Endodermal cell (in vitro differentiated cells): ENCODE measurements around the gene MLLT3. TPM values are rescaled to one million over a fixed set of nuclear protein-coding genes. Genes with fewer than 3 reads are reported as not detected.

Experiments used
- DNase-seq: peaks from one replicate; pipeline ENCODE4 v3.0.0-alpha.2; 2017
- H3K27ac ChIP-seq: 2 replicates; pipeline ENCODE4 v1.5.1; 2013; ENCODE audit warnings: mild to moderate bottlenecking, low read depth, low read length, moderate library complexity
- H3K27me3 ChIP-seq: 2 replicates; pipeline ENCODE4 v1.6.1; 2013; ENCODE audit warnings: mild to moderate bottlenecking, low read length, moderate library complexity; ENCODE audit not compliant: insufficient read depth, control insufficient read depth, poor library complexity, severe bottlenecking
- H3K36me3 ChIP-seq: 2 replicates; pipeline ENCODE4 v1.7.0; 2013; ENCODE audit warnings: mild to moderate bottlenecking, low read length, moderate library complexity; ENCODE audit not compliant: control insufficient read depth, insufficient read depth
- H3K4me1 ChIP-seq: one replicate; pipeline ENCODE4 v1.7.0; 2013; ENCODE audit warnings: low read length; ENCODE audit not compliant: control insufficient read depth, insufficient read depth
- H3K4me3 ChIP-seq: 2 replicates; pipeline ENCODE4 v1.5.1; 2013; ENCODE audit warnings: mild to moderate bottlenecking, low read length, moderate library complexity
- H3K9ac ChIP-seq: 2 replicates; pipeline ENCODE4 v1.6.1; 2013; ENCODE audit warnings: mild to moderate bottlenecking, low read length, moderate library complexity; ENCODE audit not compliant: poor library complexity, severe bottlenecking; ENCODE audit errors: extremely low read depth
- H3K9me3 ChIP-seq: 2 replicates; pipeline ENCODE4 v1.6.1; 2013; ENCODE audit warnings: mild to moderate bottlenecking, low read length, moderate library complexity; ENCODE audit not compliant: control insufficient read depth
- H3K27ac Mint-ChIP-seq: 2 replicates; pipeline ENCODE4 v1.8.0; 2020; ENCODE audit warnings: mixed read lengths
- H3K27me3 Mint-ChIP-seq: 2 replicates; pipeline ENCODE4 v1.8.0; 2021; ENCODE audit warnings: mild to moderate bottlenecking, mixed read lengths; ENCODE audit not compliant: insufficient read depth
- H3K36me3 Mint-ChIP-seq: 2 replicates; pipeline ENCODE4 v1.8.0; 2020; ENCODE audit warnings: low read depth, mixed read lengths
- H3K4me1 Mint-ChIP-seq: 2 replicates; pipeline ENCODE4 v1.8.0; 2020; ENCODE audit warnings: mixed read lengths
- H3K4me3 Mint-ChIP-seq: 2 replicates; pipeline ENCODE4 v1.8.0; 2020; ENCODE audit warnings: mild to moderate bottlenecking, moderate library complexity, mixed read lengths
- H3K9me3 Mint-ChIP-seq: 2 replicates; pipeline ENCODE4 v1.8.0; 2020; ENCODE audit warnings: mild to moderate bottlenecking, mixed read lengths
- CTCF ChIP-seq: fragments of 200-600 bp; sonication (generic); conservative IDR thresholded peaks from 2 replicates; pipeline ENCODE4 v1.5.0; 2021; ENCODE audit warnings: antibody characterized with exemption, mild to moderate bottlenecking
- WGBS, 2 experiments: methylation state at CpG; one replicate each; pipeline versions ENCODE4 v1.1.5 to v1.1.7; 2013; ENCODE audit warnings: missing lambda C conversion rate in 2 of 2, mixed read lengths in 1 of 2; ENCODE audit not compliant: insufficient coverage in 1 of 2, insufficient read length in 1 of 2; 5-methylcytosine and 5-hydroxymethylcytosine counted together
- total RNA-seq, 2 donors: library from RNA; stranded (reverse); fragmentation: NEBNext Ultra II Directional in 1 of 2; extraction: Animal tissue kit (Norgen Biotek cat#: 25700) in 1 of 2; gene quantifications; 2 replicates in 1 of 2; 3 replicates in 1 of 2; pipeline ENCODE4 v1.2.1, GENCODE V29; 2021

MLLT3 gene
- total RNA-seq, 2 donors from 2014 or later: 5.5 to 12.2 TPM

DNA sequence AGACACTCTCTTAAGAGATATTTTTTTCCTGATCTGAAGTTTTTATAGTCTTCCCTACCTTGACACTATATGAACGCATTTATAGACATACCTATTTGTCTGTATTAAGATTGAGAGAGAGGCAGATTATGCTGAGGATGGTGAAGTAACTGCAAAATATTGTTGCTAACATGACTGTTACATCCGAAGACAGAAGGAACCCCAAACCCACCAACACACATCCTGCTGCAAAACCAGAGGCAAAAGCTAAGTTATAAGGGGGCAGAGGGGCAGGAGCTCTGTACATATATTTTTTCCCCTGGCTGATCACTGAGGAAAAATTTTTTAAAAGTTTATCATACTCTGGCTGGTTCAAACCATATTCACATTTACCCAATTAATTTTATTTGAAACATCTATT, 279.0 kb downstream of the MLLT3 start:
- TF ChIP-seq CTCF: no peak
- Histone ChIP-seq H3K4me1 (no peaks in the 10 kb centered on the region), H3K9me3 (no peaks in the 10 kb centered on the region), H3K4me3 (no peak overlapping the region), H3K36me3 (peaks cover 7% of the 10 kb centered on the region), H3K9ac (no peak overlapping the region), H3K27ac (no peak overlapping the region), H3K27me3 (no peaks in the 10 kb centered on the region)
- no peak overlapping the region for H3K4me3 Mint-ChIP-seq
- H3K36me3 Mint-ChIP-seq: no peaks in the 10 kb centered on the region
- no peak overlapping the region for H3K27ac Mint-ChIP-seq
- H3K27me3 Mint-ChIP-seq: no peaks in the 10 kb centered on the region
- WGBS, 2 experiments: no CpG with 5 or more reads among the region's 2 CpGs
- peaks cover 9% of the 10 kb centered on the region for H3K4me1 Mint-ChIP-seq
- H3K9me3 Mint-ChIP-seq: no peaks in the 10 kb centered on the region
- no peak for DNase-seq

DNA sequence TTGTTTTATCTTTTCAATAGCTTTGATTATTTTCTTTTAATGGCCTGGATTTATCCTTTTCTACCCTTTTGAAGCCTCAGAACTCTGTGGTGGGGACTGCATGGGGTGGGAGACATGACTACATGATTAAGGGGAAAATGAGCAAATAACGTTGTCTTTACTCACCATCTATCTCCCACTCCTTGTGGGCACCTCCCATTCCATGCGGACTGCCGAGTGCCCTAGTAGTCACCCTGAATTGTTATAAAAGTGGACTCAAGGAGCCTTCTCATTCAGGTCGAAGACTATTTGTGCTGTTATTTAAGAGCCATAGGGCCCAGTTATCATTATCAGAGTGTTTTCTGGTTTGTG, 281.8 kb downstream of the MLLT3 start:
- Mint-ChIP-seq H3K27ac (no peak overlapping the region), H3K9me3 (no peaks in the 10 kb centered on the region)
- 96 to 97% methylated on average over 4 of the region's 4 CpGs for WGBS, 2 experiments

GRCh38 chr9:20335668-20336332, 286.5 kb downstream of the MLLT3 start:
- no peaks in the 10 kb centered on the region for H3K9me3 ChIP-seq
- TF ChIP-seq CTCF: no peak
- no peak overlapping the region for H3K27ac ChIP-seq
- H3K4me3 ChIP-seq: no peak overlapping the region
- no peaks in the 10 kb centered on the region for H3K27me3 ChIP-seq
- 93 to 100% methylated on average over 3 to 4 of the region's 4 CpGs for WGBS, 2 experiments
- H3K4me1 ChIP-seq: peaks cover 8% of the 10 kb centered on the region
- DNase-seq: no peak
- H3K27ac Mint-ChIP-seq: no peak overlapping the region
- no peaks in the 10 kb centered on the region for H3K36me3 Mint-ChIP-seq
- H3K4me1 Mint-ChIP-seq: peaks cover 10% of the 10 kb centered on the region
- no peaks in the 10 kb centered on the region for H3K36me3 ChIP-seq
- no peak overlapping the region for H3K9ac ChIP-seq
- H3K9me3 Mint-ChIP-seq: no peaks in the 10 kb centered on the region
- H3K4me3 Mint-ChIP-seq: no peak overlapping the region
- no peaks in the 10 kb centered on the region for H3K27me3 Mint-ChIP-seq

More for the DNA sequence above, 281.8 kb downstream of the MLLT3 start:
- no peak for DNase-seq
- Mint-ChIP-seq H3K36me3 (no peaks in the 10 kb centered on the region), H3K4me1 (peaks cover 9% of the 10 kb centered on the region), H3K27me3 (no peaks in the 10 kb centered on the region), H3K4me3 (no peak overlapping the region)
- H3K4me3 ChIP-seq: no peak overlapping the region
- H3K4me1 ChIP-seq: no peaks in the 10 kb centered on the region
- no peak overlapping the region for H3K27ac ChIP-seq
- no peak for TF ChIP-seq CTCF
- no peaks in the 10 kb centered on the region for H3K27me3 ChIP-seq
- H3K9ac ChIP-seq: no peak overlapping the region
- H3K9me3 ChIP-seq: no peaks in the 10 kb centered on the region
- no peaks in the 10 kb centered on the region for H3K36me3 ChIP-seq
